Germinal center (tissue), 1 donor: ENCODE results near the gene ENOX1.
"Not testable (repeated sequence)": the region's sequence is repeated elsewhere in the genome, so short reads cannot be mapped to it uniquely, and the experiment has no call there.

ENCODE experiments used
- DNase-seq: peaks from one replicate; pipeline ENCODE4 v3.0.0; 2012; ENCODE audit warnings: mixed read lengths, low spot score

Gene ENOX1

DNA sequence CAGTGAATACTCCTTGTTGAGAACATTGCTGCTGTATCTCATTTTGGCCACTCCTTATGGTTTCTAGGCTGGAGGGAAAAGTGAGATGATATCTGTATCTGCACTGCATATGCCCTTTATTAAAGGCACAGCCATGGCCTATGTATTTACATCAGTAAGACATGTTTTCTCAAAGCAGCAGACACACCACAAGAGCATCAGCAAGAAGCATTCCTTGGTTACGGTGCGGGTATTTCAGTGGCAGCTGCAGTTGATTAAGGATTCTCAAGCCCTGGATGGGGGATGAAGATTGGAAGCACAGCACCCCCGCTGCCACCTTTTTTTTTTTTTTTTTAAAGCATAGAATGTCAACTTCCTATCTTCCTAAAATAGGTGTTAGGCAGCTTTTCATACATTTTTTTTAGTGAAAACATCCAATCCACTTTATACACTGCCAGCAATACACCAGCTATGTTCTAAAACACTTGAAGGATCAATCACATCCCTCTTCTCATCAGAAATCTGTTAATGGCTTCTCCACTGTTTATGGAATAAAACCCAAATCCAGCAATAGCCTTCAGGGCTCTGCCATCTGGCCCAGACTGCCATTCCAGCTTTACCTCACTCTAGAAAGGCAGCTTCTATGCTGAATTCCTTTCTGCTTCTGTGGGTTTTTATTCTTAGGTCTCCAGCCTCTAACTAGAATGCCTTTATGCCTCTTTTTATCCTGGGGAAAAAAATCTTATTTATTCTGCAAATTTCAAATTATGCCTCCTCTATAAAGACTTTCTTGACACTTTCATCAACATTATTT, 432.4 kb downstream of the ENOX1 start:
- no peak for DNase-seq

DNA sequence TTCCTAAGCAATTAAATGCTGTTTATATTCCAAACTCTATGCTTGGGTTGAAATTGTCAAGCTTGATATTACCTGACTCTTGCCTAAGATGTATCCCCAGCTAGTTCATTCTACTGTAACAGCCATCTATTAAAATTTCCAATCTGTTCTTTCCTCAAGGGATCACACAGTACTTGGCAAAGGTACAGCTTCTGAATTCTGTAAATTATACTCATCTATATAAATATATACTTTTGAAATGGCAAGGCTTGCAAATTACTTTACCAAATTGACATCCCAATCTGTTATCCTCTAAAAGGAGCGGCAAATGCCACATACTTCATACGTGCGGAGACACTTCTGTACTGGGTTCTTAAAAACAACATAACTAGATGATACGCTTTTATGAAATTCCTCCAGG, 433.1 kb downstream of the ENOX1 start:
- DNase-seq: no peak

- not testable (repeated sequence) for DNase-seq
These were observed 435.2 kb downstream of the ENOX1 start for GRCh38 chr13:43351612-43352011.

- no peak for DNase-seq
These were observed 438.4 kb downstream of the ENOX1 start for GRCh38 chr13:43348397-43348796.

- DNase-seq: no peak
These were observed 438.9 kb downstream of the ENOX1 start for GRCh38 chr13:43347877-43348276.

DNA sequence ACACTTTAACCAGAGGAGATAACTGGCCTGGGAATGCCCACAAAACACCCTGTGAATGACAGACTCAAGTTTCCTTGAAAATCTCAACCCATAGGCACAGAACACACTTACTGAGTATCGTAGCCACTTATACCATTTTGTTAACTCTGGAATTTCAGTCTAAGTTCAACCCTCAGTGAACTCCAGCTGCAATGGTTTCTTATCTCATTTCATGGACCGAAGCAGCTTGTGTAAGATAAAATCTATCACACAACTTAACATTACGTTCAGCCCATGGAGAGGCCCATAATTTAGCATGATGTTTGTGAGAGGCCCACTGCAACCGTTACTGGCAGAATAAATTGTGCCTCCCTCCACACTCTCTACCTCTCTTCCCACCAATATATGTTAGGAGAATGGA, 440.3 kb downstream of the ENOX1 start:
- no peak for DNase-seq

DNA sequence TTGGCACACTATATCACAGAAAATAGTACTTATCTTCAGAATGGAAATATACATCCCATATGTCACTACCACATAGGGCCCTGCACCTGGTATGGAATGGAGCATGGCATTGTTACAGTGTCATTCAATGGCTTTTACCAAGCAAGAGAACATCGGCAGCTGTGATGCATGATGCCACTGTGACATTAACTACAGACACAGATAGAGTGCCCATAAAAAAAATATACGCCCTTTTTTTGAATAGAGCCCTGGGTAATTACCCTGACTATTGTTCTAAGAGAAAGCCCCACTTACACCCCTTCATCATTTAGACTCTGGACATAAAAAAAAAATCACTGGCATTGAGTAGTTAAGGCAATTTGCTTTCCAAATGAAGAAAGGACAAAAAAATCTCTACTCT, 443.1 kb downstream of the ENOX1 start:
- DNase-seq: no peak

DNA sequence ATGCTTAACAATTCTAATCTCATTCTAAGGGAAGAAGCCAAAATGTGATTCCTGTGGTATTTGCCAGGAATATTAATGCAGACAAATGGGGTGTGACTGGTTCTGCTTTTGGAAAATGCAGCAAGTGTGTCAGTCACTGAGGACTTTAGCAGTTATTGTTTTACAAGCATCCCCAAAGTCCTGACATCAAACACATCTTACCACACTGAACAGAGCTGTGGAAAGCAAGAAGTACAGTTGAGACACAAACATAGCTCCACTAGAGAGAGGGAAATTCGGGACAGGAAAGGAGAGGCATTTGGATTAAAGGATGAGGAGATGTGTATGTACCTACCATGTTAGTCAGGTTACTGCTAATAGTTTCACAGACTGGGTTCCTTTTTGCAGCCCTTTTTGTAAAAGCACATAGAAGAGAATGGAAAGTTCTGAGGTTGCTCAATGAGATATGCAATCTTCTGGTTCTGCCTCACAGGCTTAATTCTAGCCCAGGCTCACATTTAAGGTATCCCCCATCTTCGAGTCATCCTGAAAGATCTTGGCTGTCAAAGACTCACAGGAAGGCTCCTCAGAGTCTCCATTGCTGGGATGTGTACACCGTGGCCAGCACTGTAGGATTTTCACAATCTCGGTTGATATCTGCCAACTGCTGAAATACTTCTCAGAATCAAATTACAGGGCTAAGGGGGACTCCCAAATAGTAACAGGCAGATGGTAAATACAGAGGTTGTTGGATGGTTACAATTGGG, 446.8 kb downstream of the ENOX1 start:
- DNase-seq: no peak

DNA sequence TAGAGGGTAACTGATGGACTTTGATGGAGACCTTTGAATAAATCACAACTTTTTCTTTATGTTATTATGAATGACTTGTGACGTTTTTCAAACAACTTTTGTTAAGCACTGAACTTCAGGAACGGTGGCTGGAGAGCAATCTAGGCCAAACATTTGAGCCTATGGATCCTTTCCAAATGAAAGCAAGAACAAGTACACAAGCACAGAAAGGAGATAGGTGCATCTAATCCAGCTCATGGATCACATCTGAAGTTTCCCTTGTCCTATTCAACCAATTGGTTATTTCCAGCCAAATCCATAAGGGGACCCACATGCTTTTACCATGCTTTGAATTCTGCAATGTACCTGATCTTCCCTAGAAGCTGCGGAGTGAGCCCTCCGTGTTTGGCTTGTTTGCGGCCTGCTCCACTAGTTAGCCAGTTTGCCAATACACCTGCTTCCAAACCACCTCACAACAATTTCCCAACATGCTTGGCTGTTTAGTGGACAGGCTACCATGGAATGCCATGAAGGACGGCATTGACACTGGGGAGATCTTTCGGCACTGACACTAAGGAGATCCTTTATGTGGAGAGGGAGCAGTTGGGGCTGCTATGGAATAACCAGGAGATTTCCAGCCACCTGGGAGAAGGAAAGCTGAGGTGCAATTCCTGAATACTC, 447.5 kb downstream of the ENOX1 start:
- no peak for DNase-seq

GRCh38 chr13:43335764-43336163, 451.0 kb downstream of the ENOX1 start:
- no peak for DNase-seq

- DNase-seq: no peak
These were observed 453.6 kb downstream of the ENOX1 start for GRCh38 chr13:43333176-43333575.

GRCh38 chr13:43331672-43332071, 455.1 kb downstream of the ENOX1 start:
- no peak for DNase-seq

- DNase-seq: no peak
These were observed 457.1 kb downstream of the ENOX1 start for GRCh38 chr13:43329702-43330101.

DNA sequence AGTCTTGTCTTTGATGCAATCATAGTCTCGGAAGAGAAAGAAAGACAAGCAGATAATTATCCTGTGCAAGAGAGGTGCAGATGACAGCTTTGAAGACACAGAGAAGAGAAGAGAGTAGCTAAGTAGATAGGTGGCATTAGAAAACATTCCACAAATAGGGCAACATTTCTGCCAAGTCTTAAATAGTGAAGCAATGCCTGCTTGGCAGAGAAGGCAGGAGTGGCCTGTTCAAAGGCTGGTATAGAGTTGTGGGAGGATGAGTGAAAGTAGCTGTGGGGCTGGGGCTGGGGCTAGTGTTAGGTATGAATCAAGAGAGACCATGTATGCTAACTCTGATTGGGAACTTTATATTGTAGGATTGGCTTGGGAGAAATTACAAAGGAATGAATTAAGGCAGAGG, 457.9 kb downstream of the ENOX1 start:
- no peak for DNase-seq

DNA sequence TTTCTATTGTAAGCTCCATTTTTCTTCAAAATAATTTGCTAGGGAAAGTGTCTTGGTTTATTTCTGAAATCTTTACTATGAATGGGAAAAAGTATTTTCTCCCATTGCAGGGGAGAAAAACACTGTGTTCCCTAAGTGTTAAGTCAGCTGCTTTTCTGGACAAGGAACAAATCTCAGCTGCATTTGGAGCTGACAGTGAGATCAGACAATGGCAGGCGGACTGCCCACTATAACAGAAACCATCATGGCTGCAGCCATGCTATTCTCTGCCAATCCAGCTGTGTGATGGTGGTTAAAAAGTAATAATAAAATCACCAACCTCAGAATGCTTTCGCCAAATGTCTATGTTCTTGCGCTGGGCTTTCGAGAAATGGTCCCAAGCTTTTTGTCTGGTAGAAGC, 460.7 kb downstream of the ENOX1 start:
- no peak for DNase-seq

GRCh38 chr13:43325636-43326035, 461.1 kb downstream of the ENOX1 start:
- DNase-seq: no peak

DNA sequence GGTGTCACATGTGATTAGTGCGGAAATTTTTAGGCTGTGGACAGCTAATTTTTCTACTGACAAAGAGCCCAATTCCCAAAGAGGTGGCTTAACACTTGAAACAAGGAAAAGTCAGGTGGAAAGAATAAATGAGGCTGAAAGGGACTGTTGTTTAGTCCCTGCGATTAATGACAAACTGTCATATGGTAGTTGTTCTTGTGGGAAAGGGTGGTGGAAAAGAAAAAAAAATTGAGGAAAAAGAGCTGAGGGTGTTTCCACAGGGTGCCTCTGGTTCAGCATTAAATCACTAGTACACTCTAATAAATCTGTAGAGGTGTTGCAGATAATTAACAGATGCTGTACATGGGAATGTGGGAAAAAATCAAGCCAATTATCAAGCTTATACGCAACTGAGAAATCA, 462.6 kb downstream of the ENOX1 start:
- DNase-seq: no peak

GRCh38 chr13:43319617-43320444, 466.9 kb downstream of the ENOX1 start:
- no peak for DNase-seq

DNA sequence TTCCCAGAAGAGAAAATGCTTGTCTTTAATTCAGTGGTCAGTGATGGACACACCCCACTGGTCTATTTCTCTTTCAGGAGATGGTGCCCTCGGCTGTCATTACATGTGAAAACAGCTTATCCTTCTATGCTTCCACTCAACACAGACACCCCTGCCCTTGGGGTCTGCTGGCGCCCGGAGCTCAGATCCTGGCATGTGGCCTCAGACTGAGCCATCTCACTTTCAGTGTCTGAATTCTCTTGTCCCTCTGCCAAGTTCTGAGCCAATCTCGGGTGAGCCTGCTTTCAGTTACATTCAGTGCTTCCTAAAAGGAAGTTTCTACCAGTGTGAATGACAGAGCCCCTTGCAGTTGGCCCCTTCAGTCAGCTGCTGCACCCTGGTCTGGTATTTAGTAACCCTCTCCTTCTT, 469.8 kb downstream of the ENOX1 start:
- DNase-seq: no peak

GRCh38 chr13:43316281-43316680, 470.5 kb downstream of the ENOX1 start:
- no peak for DNase-seq

GRCh38 chr13:43315522-43315921, 471.2 kb downstream of the ENOX1 start:
- DNase-seq: no peak

DNA sequence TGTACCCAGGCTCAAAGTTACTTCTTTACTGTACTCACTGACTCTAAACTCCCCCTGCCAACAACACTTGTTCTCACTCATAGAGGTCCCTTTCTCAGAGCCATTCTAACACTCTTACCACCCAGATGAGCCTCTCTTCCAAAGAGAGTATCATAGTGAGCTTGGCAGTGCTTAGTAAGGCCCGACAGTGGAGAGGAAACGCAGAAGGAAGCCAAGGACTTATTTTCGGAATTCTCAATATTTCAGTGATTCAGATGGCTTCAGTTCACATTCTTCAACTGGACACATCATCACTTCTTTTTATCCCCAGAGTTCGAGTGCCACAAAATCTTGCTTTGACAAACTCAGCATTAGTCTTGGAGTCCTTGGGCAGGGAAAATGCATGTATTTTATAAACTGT, 477.5 kb downstream of the ENOX1 start:
- no peak for DNase-seq
